Ovary (tissue), 9 donors: ENCODE results near the gene RANBP6. TPM values are rescaled to one million over a fixed set of nuclear protein-coding genes. Genes with fewer than 3 reads are reported as not detected.

ENCODE experiments used
- DNase-seq, 5 donors: peaks; one replicate each; pipeline ENCODE4 v3.0.0-alpha.2; 2019 to 2020
- H3K27ac ChIP-seq, 2 donors: fragments of 200-600 bp; one replicate each; pipeline versions ENCODE4 v1.5.1 to v1.8.0; 2019 to 2022
- H3K27me3 ChIP-seq: fragments of 200-600 bp; one replicate; pipeline ENCODE4 v1.8.0; 2022
- H3K36me3 ChIP-seq: fragments of 200-600 bp; sonication (generic); one replicate; pipeline ENCODE4 v1.5.1; 2019
- H3K4me1 ChIP-seq: one replicate; pipeline ENCODE4 v1.8.1; 2013; ENCODE audit warnings: mild to moderate bottlenecking, moderate library complexity; ENCODE audit not compliant: insufficient read depth
- H3K4me3 ChIP-seq: fragments of 200-600 bp; sonication (generic); one replicate; pipeline ENCODE4 v1.5.1; 2017
- H3K9me3 ChIP-seq, 2 donors: fragments of 200-600 bp in 1 of 2; sonication (generic) in 1 of 2; one replicate each; pipeline versions ENCODE4 v1.5.1 to v1.8.1; 2013 to 2019; ENCODE audit warnings: mild to moderate bottlenecking in 1 of 2, moderate library complexity in 1 of 2
- EP300 ChIP-seq: sonication (generic); formaldehyde crosslinking; IDR thresholded peaks from one replicate; pipeline ENCODE4 v1.6.1; 2017; ENCODE audit warnings: antibody characterized with exemption
- POLR2A ChIP-seq: fragments of 450-650 bp; IDR thresholded peaks from one replicate; pipeline ENCODE4 v1.6.1; 2017; ENCODE audit warnings: antibody characterized with exemption, mild to moderate bottlenecking, moderate library complexity
- WGBS, 3 donors: extraction: QIAGEN DNeasy Blood & Tissue Kit in 1 of 3; methylation state at CpG; one replicate each; pipeline versions ENCODE4 v1.1.5 to v1.1.7; 2013 to 2017; 5-methylcytosine and 5-hydroxymethylcytosine counted together
- intact Hi-C, 4 donors: fragments of 100-400 bp; cut with DNase I; formaldehyde crosslinking; loops; one replicate each; pipeline versions ENCODE4 v1.11.0 to v1.15.1; 2022 to 2023
- polyA plus RNA-seq, 2 donors: library from polyadenylated mRNA; stranded (reverse); fragments of 200-250 nt in 1 of 2; fragments of 350-450 nt in 1 of 2; fragmentation: Illumina TruSeq in 1 of 2; extraction: RNeasy Lipid Tissue Mini Kit (QIAGEN cat#74804) in 1 of 2; gene quantifications; one replicate each; pipeline ENCODE4 v1.2.3, GENCODE V29; 2013 to 2014
- total RNA-seq, 7 donors: library from RNA; depleted of rRNA in 2 of 7; stranded (reverse); fragments of >200 nt in 2 of 7; fragmentation: NEBNext Ultra II Directional in 3 of 7; extraction: Animal tissue kit (Norgen Biotek cat#: 25700) in 3 of 7; gene quantifications; one replicate each; pipeline versions ENCODE4 v1.1.0 to v1.2.4, GENCODE V29; 2016 to 2023
- TF ChIP-seq, protein P1 (sequence below), 3 donors: fragments of 450-650 bp in 2 of 3; fragments of 200-600 bp in 1 of 3; IDR thresholded peaks; one replicate each; pipeline versions ENCODE4 v1.5.1 to v1.8.0; 2016 to 2022; ENCODE audit warnings: antibody characterized with exemption in 3 of 3, mild to moderate bottlenecking in 1 of 3
- donor health status: DM: no; HTN: no; CAD: no; lungs with moderate emphysema.
- donor health status: DM: no; HTN: no; CAD: no.
- donor health status: Bipolar disorder and iron deficiency.
- donor health status: DM: yes; HTN: yes; CAD: no.
- donor health status: DM: no; HTN: no; CAD: no.
- donor health status: DM: yes; HTN: yes; CAD: no.

Gene RANBP6
- total and polyA plus RNA-seq, 9 donors, result 6.4 to 18.1 (median 14.8) TPM

DNA sequence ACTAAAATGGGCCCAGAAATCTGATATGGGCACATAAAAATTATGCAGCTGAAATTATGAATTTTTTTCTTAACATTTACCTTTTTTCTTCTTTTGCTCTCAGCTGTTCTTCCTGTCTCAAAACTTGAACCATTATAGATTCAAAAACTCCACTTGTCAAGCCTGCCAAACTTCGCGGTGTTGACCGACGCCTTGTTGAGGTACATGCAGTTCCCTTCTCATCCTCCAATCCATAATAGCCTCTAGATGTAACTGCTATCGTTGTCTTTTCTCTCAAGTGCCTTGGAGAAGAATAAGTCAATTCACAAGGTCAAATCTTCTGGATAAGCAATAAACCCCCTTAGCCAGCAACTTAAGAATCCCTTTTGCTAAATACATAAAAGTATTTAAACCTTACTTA is 27.2 kb downstream of the RANBP6 start:
- TF ChIP-seq POLR2A (no peak), EP300 (no peak)
- TF ChIP-seq, protein P1, sequence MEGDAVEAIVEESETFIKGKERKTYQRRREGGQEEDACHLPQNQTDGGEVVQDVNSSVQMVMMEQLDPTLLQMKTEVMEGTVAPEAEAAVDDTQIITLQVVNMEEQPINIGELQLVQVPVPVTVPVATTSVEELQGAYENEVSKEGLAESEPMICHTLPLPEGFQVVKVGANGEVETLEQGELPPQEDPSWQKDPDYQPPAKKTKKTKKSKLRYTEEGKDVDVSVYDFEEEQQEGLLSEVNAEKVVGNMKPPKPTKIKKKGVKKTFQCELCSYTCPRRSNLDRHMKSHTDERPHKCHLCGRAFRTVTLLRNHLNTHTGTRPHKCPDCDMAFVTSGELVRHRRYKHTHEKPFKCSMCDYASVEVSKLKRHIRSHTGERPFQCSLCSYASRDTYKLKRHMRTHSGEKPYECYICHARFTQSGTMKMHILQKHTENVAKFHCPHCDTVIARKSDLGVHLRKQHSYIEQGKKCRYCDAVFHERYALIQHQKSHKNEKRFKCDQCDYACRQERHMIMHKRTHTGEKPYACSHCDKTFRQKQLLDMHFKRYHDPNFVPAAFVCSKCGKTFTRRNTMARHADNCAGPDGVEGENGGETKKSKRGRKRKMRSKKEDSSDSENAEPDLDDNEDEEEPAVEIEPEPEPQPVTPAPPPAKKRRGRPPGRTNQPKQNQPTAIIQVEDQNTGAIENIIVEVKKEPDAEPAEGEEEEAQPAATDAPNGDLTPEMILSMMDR (IDR thresholded peaks at IDR 0.05), result no peak
- intact Hi-C loops, result no loop called here
- Histone ChIP-seq H3K27ac (no peak overlapping the region), H3K36me3 (no peaks in the 10 kb centered on the region), H3K4me3 (no peak overlapping the region), H3K27me3 (no peaks in the 10 kb centered on the region), H3K9me3 (no peaks in the 10 kb centered on the region), H3K4me1 (peaks cover 6% of the 10 kb centered on the region)
- no peak for DNase-seq
- 27 to 61% (median 49%) methylated on average over 5 of the region's 5 CpGs for WGBS, 3 donors

DNA sequence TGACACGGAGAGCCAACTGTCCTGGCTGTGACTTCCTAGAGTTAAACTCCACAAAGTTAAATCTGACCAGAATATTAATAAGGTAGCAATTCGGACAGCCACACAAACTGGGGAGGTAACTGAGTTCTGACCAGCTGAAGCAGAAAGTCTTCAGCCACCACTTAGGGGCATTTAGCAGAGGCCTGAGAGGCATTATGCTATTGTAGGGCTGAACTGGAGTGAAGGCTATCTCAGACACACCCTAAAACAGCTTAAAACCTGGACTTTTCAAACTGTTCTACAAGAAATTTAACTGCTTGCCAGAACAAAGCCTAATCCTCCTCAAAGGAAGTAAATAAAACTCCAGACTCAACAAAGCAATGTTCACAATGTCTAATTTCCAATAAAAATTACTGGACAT is 32.4 kb downstream of the RANBP6 start:
- H3K27ac ChIP-seq, result no peak overlapping the region
- intact Hi-C loops, result no loop called here
- TF ChIP-seq POLR2A, result no peak
- TF ChIP-seq, protein P1 (IDR thresholded peaks at IDR 0.05), result no peak
- no peaks in the 10 kb centered on the region for H3K36me3 ChIP-seq
- no peaks in the 10 kb centered on the region for H3K9me3 ChIP-seq
- DNase-seq, result no peak
- H3K4me3 ChIP-seq, result no peak overlapping the region
- peaks cover 1% of the 10 kb centered on the region for H3K4me1 ChIP-seq
- H3K27me3 ChIP-seq, result no peaks in the 10 kb centered on the region
- WGBS, 3 donors, result 75 to 84% (median 79%) methylated on average over 2 of the region's 2 CpGs

DNA sequence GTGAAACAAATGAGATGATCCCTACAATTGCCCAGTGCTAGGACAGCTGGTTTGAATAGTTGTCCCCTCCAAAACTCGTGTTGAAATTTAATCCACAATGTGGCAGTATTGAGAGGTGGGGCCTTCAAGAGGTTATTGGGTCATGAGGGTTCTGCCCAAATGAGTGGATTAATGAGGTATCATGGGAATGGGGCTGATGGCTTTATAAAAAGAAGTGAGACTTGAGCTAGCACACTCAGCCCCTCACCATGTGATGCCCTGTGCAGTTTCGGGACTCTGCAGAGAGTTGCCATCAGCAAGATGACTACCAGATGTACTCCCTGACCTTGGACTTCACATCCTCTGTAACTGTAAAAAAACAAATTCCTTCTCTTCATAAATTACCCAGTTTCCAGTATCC is 33.1 kb downstream of the RANBP6 start:
- TF ChIP-seq, protein P1 (IDR thresholded peaks at IDR 0.05), result no peak
- TF ChIP-seq EP300 (no peak), POLR2A (no peak)

DNA sequence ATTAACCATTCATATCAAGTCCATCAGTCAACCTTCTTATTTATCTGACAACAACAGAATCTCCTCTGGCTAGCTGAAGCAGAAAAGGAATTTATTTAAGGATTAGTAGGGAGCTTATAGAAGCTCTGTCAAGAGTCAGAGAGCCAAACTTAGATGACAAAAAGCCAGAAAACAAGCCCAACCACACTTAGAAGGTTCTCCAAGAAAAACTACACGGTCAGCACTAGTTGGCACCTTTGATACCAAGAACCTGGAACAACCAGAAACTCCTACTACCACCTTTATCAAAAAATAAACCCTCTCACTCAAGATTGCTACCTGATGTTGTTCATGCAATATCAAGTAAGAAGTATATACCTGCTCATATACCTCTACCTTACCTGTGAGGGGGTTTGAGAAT is 36.9 kb downstream of the RANBP6 start:
- no peak for DNase-seq
- H3K4me1 ChIP-seq, result peaks cover 4% of the 10 kb centered on the region
- 18 to 37% (median 33%) methylated on average over 1 of the region's 1 CpG for WGBS, 3 donors
- H3K27me3 ChIP-seq, result no peaks in the 10 kb centered on the region
- no peak overlapping the region for H3K4me3 ChIP-seq
- H3K36me3 ChIP-seq, result no peaks in the 10 kb centered on the region
- no peaks in the 10 kb centered on the region for H3K9me3 ChIP-seq
- TF ChIP-seq, protein P1 (IDR thresholded peaks at IDR 0.05), result no peak
- no peak for TF ChIP-seq POLR2A
- no peak for TF ChIP-seq EP300
- H3K27ac ChIP-seq, result no peak overlapping the region
- intact Hi-C loops, result no loop called here

More for the DNA sequence above, 33.1 kb downstream of the RANBP6 start:
- no peak overlapping the region for H3K4me3 ChIP-seq
- no peaks in the 10 kb centered on the region for H3K27me3 ChIP-seq
- H3K4me1 ChIP-seq, result peaks cover 1% of the 10 kb centered on the region
- no peaks in the 10 kb centered on the region for H3K9me3 ChIP-seq
- DNase-seq, result no peak
- intact Hi-C loops, result no loop called here
- H3K36me3 ChIP-seq, result no peaks in the 10 kb centered on the region
- no peak overlapping the region for H3K27ac ChIP-seq
- 44 to 54% (median 45%) methylated on average over 2 of the region's 2 CpGs for WGBS, 3 donors
